Omental fat pad (tissue), 4 donors: ENCODE measurements around the gene ZNF830. TPM values are rescaled to one million over a fixed set of nuclear protein-coding genes. Genes with fewer than 3 reads are reported as not detected.

ENCODE experiments used
- ATAC-seq: fragments of 150-250 bp; one replicate; pipeline ENCODE4 v1.9.1; 2016; ENCODE audit warnings: mild to moderate bottlenecking, moderate library complexity; ENCODE audit not compliant: low FRiP score
- DNase-seq: peaks from one replicate; pipeline ENCODE4 v3.0.0-alpha.2; 2019; ENCODE audit warnings: low spot score
- total RNA-seq, 4 donors: library from RNA; depleted of rRNA; stranded (reverse); fragments of >200 nt; gene quantifications; one replicate each; pipeline ENCODE4 v1.1.0, GENCODE V29; 2016
- TF ChIP-seq, protein P1 (sequence below), 3 donors: fragments of 450-650 bp; IDR thresholded peaks; one replicate each; pipeline ENCODE4 v1.5.1; 2016 to 2017; ENCODE audit warnings: antibody characterized with exemption in 3 of 3, mild to moderate bottlenecking in 3 of 3, moderate library complexity in 2 of 3

The ZNF830 gene
- total RNA-seq, 4 donors from 2014 or later: 8.6 to 15.7 (median 10.8) TPM

DNA sequence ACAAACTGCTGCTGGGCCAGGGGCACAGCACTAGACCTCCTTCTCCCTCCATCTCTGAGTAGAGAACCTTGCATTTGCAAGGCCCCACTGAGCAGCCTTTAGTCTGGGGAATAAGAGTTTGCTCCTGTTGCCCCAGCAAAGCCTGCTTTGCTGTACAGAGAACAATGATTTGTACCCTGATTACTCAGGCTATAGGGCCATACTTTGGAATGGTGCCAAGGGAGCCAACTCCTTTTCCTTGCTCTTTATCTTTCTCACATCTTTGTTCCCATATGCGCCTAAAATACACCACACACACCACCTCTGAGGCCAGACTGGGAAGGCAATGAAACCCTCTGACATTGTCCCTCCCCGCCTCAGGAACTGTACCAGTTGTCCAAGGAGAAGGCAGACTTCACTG is 40.2 kb downstream of the ZNF830 start:
- DNase-seq: no peak
- TF ChIP-seq, protein P1, sequence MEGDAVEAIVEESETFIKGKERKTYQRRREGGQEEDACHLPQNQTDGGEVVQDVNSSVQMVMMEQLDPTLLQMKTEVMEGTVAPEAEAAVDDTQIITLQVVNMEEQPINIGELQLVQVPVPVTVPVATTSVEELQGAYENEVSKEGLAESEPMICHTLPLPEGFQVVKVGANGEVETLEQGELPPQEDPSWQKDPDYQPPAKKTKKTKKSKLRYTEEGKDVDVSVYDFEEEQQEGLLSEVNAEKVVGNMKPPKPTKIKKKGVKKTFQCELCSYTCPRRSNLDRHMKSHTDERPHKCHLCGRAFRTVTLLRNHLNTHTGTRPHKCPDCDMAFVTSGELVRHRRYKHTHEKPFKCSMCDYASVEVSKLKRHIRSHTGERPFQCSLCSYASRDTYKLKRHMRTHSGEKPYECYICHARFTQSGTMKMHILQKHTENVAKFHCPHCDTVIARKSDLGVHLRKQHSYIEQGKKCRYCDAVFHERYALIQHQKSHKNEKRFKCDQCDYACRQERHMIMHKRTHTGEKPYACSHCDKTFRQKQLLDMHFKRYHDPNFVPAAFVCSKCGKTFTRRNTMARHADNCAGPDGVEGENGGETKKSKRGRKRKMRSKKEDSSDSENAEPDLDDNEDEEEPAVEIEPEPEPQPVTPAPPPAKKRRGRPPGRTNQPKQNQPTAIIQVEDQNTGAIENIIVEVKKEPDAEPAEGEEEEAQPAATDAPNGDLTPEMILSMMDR (IDR thresholded peaks at IDR 0.05): no peak
- no peak for ATAC-seq

DNA sequence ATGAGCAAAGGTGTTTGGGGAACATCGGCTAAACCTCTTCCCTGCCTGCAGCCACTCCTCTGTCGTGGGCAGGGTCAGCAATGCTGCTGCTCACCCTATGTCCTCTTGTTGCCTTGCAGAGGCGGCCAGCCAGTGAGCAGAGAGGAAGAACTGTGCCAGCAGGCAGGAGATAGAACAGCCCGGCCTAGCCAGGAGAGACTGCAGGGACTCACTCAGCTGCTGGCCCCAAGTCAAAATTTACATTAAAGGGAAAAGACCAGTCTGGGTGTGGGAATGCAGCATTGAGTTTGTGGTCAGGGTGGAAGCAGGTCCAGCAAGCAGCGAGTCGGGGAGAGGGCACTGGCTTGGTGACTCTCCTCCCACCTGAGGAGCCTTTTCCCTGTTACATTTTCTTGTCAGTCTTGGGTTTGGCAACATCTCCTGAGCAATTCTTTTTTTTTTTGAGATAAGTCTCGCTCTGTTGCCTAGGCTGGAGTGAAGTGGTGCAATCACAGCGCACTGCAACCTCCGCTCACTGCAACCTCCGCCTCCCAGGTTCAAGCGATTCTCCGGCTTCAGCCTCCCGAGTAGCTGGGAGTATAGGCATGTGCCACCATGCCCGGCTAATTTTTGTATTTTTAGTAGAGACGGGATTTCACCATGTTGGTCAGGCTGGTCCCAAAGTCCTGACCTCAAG is 41.7 kb downstream of the ZNF830 start:
- no peak for DNase-seq
- no peak for ATAC-seq
- TF ChIP-seq, protein P1 (IDR thresholded peaks at IDR 0.05): no peak

DNA sequence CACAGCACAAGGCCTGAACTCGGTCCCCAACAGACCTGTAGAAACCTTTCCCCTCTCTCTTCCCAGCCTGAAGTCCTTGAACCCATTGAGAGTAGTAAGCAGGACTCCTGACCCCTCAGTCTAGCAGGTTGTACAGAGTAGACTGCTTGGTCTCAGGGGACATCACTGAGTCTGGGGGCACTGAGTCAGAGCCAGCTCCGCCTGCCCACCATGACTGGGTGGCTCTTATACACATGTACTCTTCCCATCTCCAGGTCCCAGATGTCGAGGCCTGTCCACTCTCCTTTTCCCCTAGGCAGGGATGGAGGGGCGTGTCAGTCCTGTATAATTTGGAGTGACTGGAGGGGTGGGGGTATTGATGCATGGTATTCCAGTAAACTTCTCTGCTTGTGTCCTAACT is 42.4 kb downstream of the ZNF830 start:
- TF ChIP-seq, protein P1 (IDR thresholded peaks at IDR 0.05): no peak
- DNase-seq (no peak), ATAC-seq (no peak)

DNA sequence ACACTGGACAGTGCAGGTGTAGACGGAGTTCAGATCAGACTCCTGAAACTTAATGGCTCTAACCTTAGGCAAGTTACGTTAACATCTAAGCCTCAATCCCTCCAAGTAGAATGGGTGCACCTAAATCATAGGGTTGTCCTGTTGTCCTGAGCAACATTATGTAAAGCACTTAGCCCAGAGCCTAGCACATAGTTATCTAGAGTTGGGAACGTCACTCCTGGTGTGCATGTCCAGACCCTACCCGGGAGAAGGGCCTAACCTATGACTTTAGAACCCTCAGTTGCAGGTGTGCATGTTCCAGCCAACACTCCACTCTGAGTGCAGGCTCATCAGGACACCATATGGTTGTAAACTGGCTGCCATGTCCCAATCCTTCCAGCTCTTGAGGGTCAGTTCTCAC is 45.0 kb downstream of the ZNF830 start:
- ATAC-seq: no peak
- DNase-seq: no peak
- TF ChIP-seq, protein P1 (IDR thresholded peaks at IDR 0.05): no peak

DNA sequence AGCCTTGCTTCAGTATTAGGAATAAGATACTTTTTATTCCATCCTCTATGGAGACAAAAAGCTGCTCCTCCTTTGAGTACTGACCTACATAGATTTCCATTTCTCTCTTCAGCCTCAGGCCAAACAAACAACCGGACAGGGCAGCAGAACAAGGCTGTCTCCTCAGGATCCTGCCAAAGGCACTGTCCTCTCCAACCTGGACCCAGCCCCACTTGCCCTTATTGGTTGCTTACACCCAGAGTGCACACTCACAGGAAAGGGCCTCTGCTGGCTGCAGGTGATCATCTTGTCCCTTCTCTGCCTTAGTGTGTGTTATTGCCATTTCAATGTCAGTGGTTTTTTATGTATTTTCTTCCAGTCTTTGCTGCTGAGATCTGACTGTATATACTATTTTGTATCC is 45.6 kb downstream of the ZNF830 start:
- ATAC-seq: no peak
- TF ChIP-seq, protein P1 (IDR thresholded peaks at IDR 0.05): no peak
- DNase-seq: no peak

DNA sequence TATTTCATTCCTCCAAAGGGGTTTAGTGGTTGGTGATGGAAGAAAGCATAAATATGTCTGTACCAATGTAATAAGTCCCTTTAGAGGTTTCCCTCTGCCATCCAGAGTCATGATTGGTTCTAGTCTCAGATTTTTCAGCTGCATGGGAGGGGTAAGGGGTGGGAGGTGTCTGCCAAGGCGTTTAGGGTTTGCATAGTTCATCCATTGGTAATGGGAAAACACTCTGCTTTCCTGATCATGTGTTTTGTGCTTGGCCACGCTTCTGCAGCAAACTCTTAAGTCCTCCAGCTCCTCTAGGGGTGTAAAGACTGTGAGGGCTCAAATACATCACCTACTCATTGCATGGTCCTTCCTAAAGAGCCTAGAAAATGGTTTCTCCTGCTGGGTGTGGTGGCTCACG is 48.8 kb downstream of the ZNF830 start:
- no peak for DNase-seq
- no peak for ATAC-seq
- TF ChIP-seq, protein P1 (IDR thresholded peaks at IDR 0.05): no peak

DNA sequence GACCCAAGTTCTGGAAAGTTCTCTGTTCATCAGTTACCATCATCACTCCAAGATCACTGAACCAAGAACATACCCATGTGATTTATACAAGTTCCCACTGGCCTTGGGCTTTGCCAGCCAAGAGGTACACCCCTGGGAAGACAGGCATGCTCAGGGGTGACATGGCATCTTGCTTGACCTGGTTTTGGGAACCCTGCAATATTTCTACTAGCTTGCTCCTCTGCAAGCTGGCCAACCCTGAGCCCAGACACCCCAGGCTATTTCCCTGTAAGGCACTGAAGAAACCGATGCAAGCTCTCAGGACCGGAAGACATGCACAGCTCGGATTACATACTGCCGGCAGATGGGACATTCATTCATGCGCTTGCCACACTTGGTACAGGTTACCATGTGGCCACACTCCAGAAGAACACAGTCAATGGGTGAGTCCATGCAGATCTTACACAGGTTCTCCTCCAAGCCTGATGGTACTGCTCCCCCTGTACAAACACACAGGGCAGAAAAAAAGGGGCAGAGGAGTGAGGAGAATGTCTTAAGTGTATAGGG is 50.4 kb downstream of the ZNF830 start:
- DNase-seq (no peak), ATAC-seq (no peak)
- TF ChIP-seq, protein P1 (IDR thresholded peaks at IDR 0.05): no peak
